Smooth muscle cell (in vitro differentiated cells): ENCODE results near the gene CARD11. TPM values are rescaled to one million over a fixed set of nuclear protein-coding genes. Genes with fewer than 3 reads are reported as not detected.

Source experiments
- DNase-seq: peaks from one replicate; lab custom pipeline; 2025; ENCODE audit not compliant: unreplicated experiment; lab: John Stamatoyannopoulos, UW
- H2AFZ ChIP-seq: fragments of 200-600 bp; sonication (generic); 2 replicates; pipeline ENCODE4 v1.6.0; 2016; ENCODE audit warnings: antibody characterized with exemption, low read depth, mild to moderate bottlenecking
- H3F3A ChIP-seq: fragments of 200-600 bp; sonication (generic); 2 replicates; pipeline ENCODE4 v1.6.0; 2017; ENCODE audit warnings: antibody characterized with exemption, low read depth
- H3K27ac ChIP-seq: fragments of 200-600 bp; sonication (generic); 2 replicates; pipeline ENCODE4 v1.5.1; 2016; ENCODE audit warnings: low read depth, mild to moderate bottlenecking
- H3K27me3 ChIP-seq: fragments of 200-600 bp; sonication (generic); 2 replicates; pipeline ENCODE4 v1.6.1; 2016; ENCODE audit warnings: low read depth, mild to moderate bottlenecking
- H3K36me3 ChIP-seq: fragments of 200-600 bp; sonication (generic); 2 replicates; pipeline ENCODE4 v1.5.1; 2016; ENCODE audit warnings: low read depth
- H3K4me1 ChIP-seq: fragments of 200-600 bp; sonication (generic); 2 replicates; pipeline ENCODE4 v1.5.1; 2016; ENCODE audit warnings: low read depth
- H3K4me2 ChIP-seq: fragments of 200-600 bp; sonication (generic); 2 replicates; pipeline ENCODE4 v1.6.0; 2016; ENCODE audit warnings: mild to moderate bottlenecking
- H3K4me3 ChIP-seq: fragments of 200-600 bp; sonication (generic); 2 replicates; pipeline ENCODE4 v1.5.1; 2016; ENCODE audit warnings: mild to moderate bottlenecking
- H3K79me2 ChIP-seq: fragments of 200-600 bp; sonication (generic); 2 replicates; pipeline ENCODE4 v1.6.0; 2016; ENCODE audit warnings: low read depth, mild to moderate bottlenecking
- H3K9ac ChIP-seq: fragments of 200-600 bp; sonication (generic); 2 replicates; pipeline ENCODE4 v1.6.0; 2016; ENCODE audit warnings: low read depth
- H3K9me3 ChIP-seq: fragments of 200-600 bp; sonication (generic); replicated peaks from 2 replicates; pipeline ENCODE4 v1.5.1; 2016; ENCODE audit warnings: low read depth
- H4K20me1 ChIP-seq: fragments of 200-600 bp; sonication (generic); 2 replicates; pipeline ENCODE4 v1.6.0; 2016; ENCODE audit warnings: low read depth
- WGBS: methylation state at CpG from one replicate; pipeline ENCODE4 v1.1.7; 2016; ENCODE audit warnings: low lambda C conversion rate; 5-methylcytosine and 5-hydroxymethylcytosine counted together
- polyA plus RNA-seq: library from polyadenylated mRNA; unstranded; fragments of >200 nt; fragmentation: Nextera tagmentation; extraction: Ambion mirVana; gene quantifications from 2 replicates; pipeline ENCODE4 v1.2.1, GENCODE V29; 2016
- total RNA-seq: library from RNA; depleted of rRNA; stranded (reverse); fragments of >200 nt; gene quantifications from 2 replicates; pipeline ENCODE4 v1.2.3, GENCODE V29; 2014
- TF ChIP-seq, protein P1 (sequence below): fragments of 200-600 bp; sonication (generic); IDR thresholded peaks from 2 replicates; pipeline ENCODE4 v1.5.1; 2017; ENCODE audit warnings: borderline replicate concordance, mild to moderate bottlenecking, antibody characterized with exemption; ENCODE audit not compliant: insufficient read depth, poor library complexity, severe bottlenecking

CARD11 gene
- total and polyA plus RNA-seq, 2 experiments from 2014 or later = 1.3 to 2.4 TPM

DNA sequence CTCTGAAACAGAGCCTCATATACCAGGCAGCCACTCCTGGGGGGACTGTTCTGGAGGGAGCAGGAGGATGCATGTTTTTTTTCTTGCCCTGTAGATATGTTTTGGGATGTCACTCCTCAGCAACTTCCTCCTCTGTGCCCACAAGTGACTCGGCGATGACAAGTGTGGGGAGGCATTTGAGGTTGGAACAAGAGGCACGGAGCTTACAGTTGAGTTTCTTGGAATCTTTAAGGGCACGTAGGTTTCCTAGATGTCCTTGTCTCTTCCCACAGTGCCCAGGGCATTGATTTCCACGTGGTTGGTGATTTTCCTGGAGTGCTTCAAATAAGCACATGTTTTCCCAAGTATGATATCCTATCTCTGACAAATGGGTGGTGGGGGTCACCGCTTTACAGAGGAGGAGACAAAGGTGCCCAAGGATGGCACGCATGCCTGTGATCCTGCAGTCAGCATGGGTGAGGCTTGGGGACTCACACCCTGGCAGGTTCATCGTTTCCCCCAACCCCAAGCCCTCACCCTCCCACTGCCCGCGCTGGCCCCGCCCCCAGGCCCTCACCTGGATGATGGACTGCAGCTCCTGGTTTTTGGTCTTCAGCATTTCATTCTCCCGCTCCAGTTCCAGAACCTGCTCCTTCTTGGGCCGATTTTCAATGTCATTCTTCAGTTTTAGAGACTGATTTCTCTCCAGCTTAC, 104.3 kb downstream of the CARD11 start:
- Histone ChIP-seq H3K4me2 (no peak overlapping the region), H4K20me1 (no peaks in the 10 kb centered on the region), H3K4me1 (peaks cover 9% of the 10 kb centered on the region), H3K4me3 (no peak overlapping the region), H3K27ac (no peak overlapping the region), H3K9me3 (no peaks in the 10 kb centered on the region), H3K36me3 (no peaks in the 10 kb centered on the region), H3K9ac (no peak overlapping the region), H3F3A (no peaks in the 10 kb centered on the region), H3K27me3 (no peaks in the 10 kb centered on the region), H3K79me2 (no peaks in the 10 kb centered on the region), H2AFZ (no peak overlapping the region)
- TF ChIP-seq, protein P1, sequence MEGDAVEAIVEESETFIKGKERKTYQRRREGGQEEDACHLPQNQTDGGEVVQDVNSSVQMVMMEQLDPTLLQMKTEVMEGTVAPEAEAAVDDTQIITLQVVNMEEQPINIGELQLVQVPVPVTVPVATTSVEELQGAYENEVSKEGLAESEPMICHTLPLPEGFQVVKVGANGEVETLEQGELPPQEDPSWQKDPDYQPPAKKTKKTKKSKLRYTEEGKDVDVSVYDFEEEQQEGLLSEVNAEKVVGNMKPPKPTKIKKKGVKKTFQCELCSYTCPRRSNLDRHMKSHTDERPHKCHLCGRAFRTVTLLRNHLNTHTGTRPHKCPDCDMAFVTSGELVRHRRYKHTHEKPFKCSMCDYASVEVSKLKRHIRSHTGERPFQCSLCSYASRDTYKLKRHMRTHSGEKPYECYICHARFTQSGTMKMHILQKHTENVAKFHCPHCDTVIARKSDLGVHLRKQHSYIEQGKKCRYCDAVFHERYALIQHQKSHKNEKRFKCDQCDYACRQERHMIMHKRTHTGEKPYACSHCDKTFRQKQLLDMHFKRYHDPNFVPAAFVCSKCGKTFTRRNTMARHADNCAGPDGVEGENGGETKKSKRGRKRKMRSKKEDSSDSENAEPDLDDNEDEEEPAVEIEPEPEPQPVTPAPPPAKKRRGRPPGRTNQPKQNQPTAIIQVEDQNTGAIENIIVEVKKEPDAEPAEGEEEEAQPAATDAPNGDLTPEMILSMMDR = no peak
- 78% methylated on average over 13 of the region's 13 CpGs for WGBS
- no peak for DNase-seq

DNA sequence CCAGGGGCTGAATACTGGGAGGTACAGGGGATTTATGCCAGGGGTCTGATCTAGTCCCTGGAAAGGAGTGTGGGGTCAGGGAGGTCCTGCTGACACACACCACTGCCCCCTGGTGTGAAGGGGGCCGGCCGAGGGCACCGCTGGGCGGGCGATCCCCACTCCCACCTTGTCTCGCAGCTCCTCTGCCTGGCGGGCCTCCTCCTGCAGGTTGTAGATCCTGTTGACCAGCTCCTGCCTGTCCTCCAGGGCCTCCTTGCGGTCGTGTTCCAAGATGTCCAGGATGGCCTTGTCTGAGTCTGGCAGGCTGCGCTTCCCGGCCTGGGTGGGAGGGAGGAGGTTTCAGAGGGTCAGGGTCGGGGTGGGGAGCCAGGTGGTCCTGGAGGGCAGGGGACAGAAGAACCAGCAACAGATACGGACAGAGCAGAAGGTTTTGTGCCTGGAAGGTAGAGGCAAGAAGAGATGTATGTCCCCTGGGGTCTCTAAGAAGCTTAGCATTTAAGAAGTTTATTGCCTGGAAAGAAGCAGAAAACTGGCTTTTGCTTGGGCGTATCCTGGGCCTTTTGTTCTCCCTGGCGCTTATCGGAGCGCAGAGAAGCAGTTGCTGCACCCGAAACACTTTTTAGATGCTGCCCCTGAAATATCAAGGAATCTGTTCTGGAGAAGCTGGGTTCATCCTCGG, 105.0 kb downstream of the CARD11 start:
- TF ChIP-seq, protein P1 = no peak
- no peaks in the 10 kb centered on the region for H4K20me1 ChIP-seq
- peaks cover 9% of the 10 kb centered on the region for H3K4me1 ChIP-seq
- no peak for DNase-seq
- no peak overlapping the region for H3K9ac ChIP-seq
- no peak overlapping the region for H3K4me3 ChIP-seq
- 93% methylated on average over 18 of the region's 19 CpGs for WGBS
- H3K36me3 ChIP-seq = no peaks in the 10 kb centered on the region
- no peak overlapping the region for H3K4me2 ChIP-seq
- H3K27ac ChIP-seq = no peak overlapping the region
- no peaks in the 10 kb centered on the region for H3K9me3 ChIP-seq
- no peaks in the 10 kb centered on the region for H3K27me3 ChIP-seq
- H3K79me2 ChIP-seq = no peaks in the 10 kb centered on the region
- H3F3A ChIP-seq = no peaks in the 10 kb centered on the region
- no peak overlapping the region for H2AFZ ChIP-seq

DNA sequence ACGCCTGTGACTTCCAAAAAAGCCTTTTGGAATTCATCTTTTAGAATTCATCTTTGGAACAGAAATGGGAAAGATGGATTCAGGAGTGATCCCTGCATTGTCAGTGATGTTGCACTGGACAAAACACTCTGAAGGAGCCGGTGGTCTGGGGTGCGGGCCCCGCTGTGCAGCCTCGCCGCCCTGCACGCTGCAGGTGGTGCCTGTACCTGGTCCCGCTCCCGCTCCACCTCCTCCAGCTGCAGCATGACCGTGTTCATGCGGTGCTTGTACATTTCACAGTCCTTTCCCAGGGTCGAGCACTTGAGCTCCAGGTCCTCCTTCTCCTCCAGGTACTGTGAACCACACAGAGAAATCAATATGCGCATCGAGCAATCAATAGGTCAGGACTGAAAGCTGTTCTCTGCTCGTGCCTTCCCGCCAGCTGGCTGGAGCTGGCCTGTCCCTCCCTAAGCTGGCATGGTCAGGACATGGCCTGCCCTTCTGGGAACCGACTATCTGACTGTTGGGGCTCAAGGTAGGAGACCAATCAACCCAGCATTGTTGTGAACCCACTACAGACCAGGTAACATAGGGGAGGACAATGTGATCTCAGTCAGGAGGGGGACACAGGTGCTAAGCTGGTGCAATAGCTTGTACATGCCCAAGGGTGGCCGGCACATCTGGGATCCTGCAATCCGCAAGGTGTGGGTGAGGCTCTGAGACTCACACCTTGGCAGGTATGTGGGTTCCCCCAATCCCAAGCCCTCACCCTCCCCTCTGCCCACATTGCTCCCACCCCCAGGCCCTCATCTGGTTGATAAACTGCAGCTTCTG, 105.8 kb downstream of the CARD11 start:
- Histone ChIP-seq H3K9ac (no peak overlapping the region), H3K4me3 (no peak overlapping the region), H3K27ac (no peak overlapping the region), H2AFZ (no peak overlapping the region), H3K79me2 (no peaks in the 10 kb centered on the region), H4K20me1 (no peaks in the 10 kb centered on the region), H3K9me3 (no peaks in the 10 kb centered on the region), H3K4me1 (peaks cover 9% of the 10 kb centered on the region), H3K4me2 (no peak overlapping the region), H3F3A (no peaks in the 10 kb centered on the region), H3K27me3 (no peaks in the 10 kb centered on the region), H3K36me3 (no peaks in the 10 kb centered on the region)
- TF ChIP-seq, protein P1 = no peak
- 96% methylated on average over 19 of the region's 19 CpGs for WGBS
- no peak for DNase-seq
